ENCODE data around the gene CLASP2. TPM values are rescaled to one million over a fixed set of nuclear protein-coding genes. Genes with fewer than 3 reads are reported as not detected.

The CLASP2 gene
- total and polyA plus RNA-seq, 2 of the 4 experiments (the other 2 are of a cell fraction), result 11.9 to 49.1 TPM

DNA sequence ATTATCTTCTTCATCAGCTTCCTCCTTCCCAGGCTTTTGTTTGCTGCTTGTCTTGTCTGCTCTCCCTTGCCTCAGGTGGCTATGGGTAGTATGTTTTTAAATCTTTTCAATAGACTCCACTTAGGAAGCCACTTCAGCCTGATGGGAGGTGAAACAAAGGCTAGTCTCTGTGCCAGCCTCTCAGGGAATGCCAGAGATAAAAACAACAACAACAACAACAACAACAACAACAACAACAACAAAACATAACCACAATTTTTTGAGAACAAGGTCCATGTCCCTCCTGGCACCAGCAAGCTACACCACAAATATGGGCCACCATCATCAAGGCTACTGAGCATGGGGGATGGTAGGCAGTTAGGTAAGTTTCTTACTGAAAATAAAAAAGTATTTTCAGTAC lies 213.0 kb downstream of the CLASP2 start:
- intact Hi-C loops (cut with micrococcal nuclease), result no loop called here
- dilution Hi-C loops (cut with HindIII; ENCODE audit: low sequenced_read_pairs, unreplicated experiment), result no loop called here
- H3K9me1 ChIP-seq (ENCODE audit: insufficient read depth, low read length), result no peaks in the 10 kb centered on the region
- H2AFZ ChIP-seq (replicated peaks; ENCODE audit: low read length, poor library complexity), result no peak overlapping the region
- ChIA-PET POLR2A (ENCODE audit: unreplicated experiment) (no interaction called here), CTCF (no interaction called here)
- H2BK20ac ChIP-seq (ENCODE audit: low read depth, low read length), result no peak overlapping the region
- H4K20me1 ChIP-seq (ENCODE audit: insufficient read depth, low read length), result no peaks in the 10 kb centered on the region
- 0 out of 2 replicates have a peak, but pooled peaks cover 2% of the 10 kb centered on the region for H3K9me3 ChIP-seq (ENCODE audit: control insufficient read depth, insufficient read depth, low read length)
- in situ Hi-C loops (cut with MboI; ENCODE audit: low sequenced_read_pairs), result no loop called here
- no peaks in the 10 kb centered on the region for H3K79me1 ChIP-seq (ENCODE audit: low read depth in 1 of 2, low read length in 2 of 2)
- TF ChIP-seq MXI1 (IDR thresholded peaks at IDR 0.05; ENCODE audit: borderline replicate concordance, low read depth, low read length) (no peak), MAFK (IDR thresholded peaks at IDR 0.05; ENCODE audit: low read depth, low read length) (no peak), RFX5 (IDR thresholded peaks at IDR 0.05; ENCODE audit: low read depth, low read length) (no peak), NFE2L2 (IDR thresholded peaks at IDR 0.05; ENCODE audit: low read depth, low read length) (no peak), BHLHE40 (IDR thresholded peaks at IDR 0.05; ENCODE audit: low read depth, low read length) (no peak), SMC3 (IDR thresholded peaks at IDR 0.05; ENCODE audit: low read depth, low read length) (no peak), RAD21 (IDR thresholded peaks at IDR 0.05; ENCODE audit: low read length) (no peak)
- TF ChIP-seq, protein P1, sequence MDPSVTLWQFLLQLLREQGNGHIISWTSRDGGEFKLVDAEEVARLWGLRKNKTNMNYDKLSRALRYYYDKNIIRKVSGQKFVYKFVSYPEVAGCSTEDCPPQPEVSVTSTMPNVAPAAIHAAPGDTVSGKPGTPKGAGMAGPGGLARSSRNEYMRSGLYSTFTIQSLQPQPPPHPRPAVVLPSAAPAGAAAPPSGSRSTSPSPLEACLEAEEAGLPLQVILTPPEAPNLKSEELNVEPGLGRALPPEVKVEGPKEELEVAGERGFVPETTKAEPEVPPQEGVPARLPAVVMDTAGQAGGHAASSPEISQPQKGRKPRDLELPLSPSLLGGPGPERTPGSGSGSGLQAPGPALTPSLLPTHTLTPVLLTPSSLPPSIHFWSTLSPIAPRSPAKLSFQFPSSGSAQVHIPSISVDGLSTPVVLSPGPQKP (IDR thresholded peaks at IDR 0.05; ENCODE audit: borderline replicate concordance, low read depth, low read length), result no peak
- TF ChIP-seq, protein P2, sequence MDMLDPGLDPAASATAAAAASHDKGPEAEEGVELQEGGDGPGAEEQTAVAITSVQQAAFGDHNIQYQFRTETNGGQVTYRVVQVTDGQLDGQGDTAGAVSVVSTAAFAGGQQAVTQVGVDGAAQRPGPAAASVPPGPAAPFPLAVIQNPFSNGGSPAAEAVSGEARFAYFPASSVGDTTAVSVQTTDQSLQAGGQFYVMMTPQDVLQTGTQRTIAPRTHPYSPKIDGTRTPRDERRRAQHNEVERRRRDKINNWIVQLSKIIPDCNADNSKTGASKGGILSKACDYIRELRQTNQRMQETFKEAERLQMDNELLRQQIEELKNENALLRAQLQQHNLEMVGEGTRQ (IDR thresholded peaks at IDR 0.05; ENCODE audit: low read depth, low read length), result no peak
- no peaks in the 10 kb centered on the region for H3K4me1 ChIP-seq (ENCODE audit: control insufficient read depth, insufficient read depth, low read length)
- no peak overlapping the region for H4K91ac ChIP-seq (ENCODE audit: insufficient read depth, low read depth, low read length)
- H3K14ac ChIP-seq (replicated peaks; ENCODE audit: low read depth, low read length), result no peak overlapping the region
- H2BK120ac ChIP-seq (ENCODE audit: low read depth, low read length), result no peak overlapping the region
- no peaks in the 10 kb centered on the region for H3K27me3 ChIP-seq (ENCODE audit: control insufficient read depth, insufficient read depth, low read length)
- no peak overlapping the region for H4K8ac ChIP-seq (ENCODE audit: low read depth in 2 of 2, low read length in 2 of 2)
- H4K5ac ChIP-seq (ENCODE audit: low read depth, low read length), result no peak overlapping the region
- BruUV-seq (replicated peaks), result no TSS peak
- no peak overlapping the region for H3K9ac ChIP-seq (ENCODE audit: low read depth, low read length)
- H2AK5ac ChIP-seq (ENCODE audit: low read depth, low read length), result no peak overlapping the region
- peaks cover 2% of the 10 kb centered on the region for H3K36me3 ChIP-seq (ENCODE audit: control insufficient read depth, insufficient read depth, low read length)
- DNase-seq (no peak), ATAC-seq (ENCODE audit: low read depth) (no peak)
- no peak overlapping the region for H3K18ac ChIP-seq (ENCODE audit: low read depth, low read length)
- H3K56ac ChIP-seq (ENCODE audit: extremely low read depth, insufficient read depth, low read length), result no peak overlapping the region
- no peak overlapping the region for H3K27ac ChIP-seq (ENCODE audit: insufficient read depth, low read length)
- no peak overlapping the region for H3K23ac ChIP-seq (ENCODE audit: low read depth, low read length)
- no peak overlapping the region for H3K4me3 ChIP-seq (ENCODE audit: insufficient read depth, low read depth, low read length)
- no peak overlapping the region for H2BK15ac ChIP-seq (ENCODE audit: low read depth, low read length)
- H3K4ac ChIP-seq (ENCODE audit: low read depth, low read length), result no peak overlapping the region
- H2AK9ac ChIP-seq (replicated peaks; ENCODE audit: low read depth, low read length, poor library complexity), result no peak overlapping the region
- no peak overlapping the region for H3K4me2 ChIP-seq (ENCODE audit: low read depth, low read length)
- H2BK5ac ChIP-seq (ENCODE audit: low read depth, low read length, poor library complexity, severe bottlenecking), result no peak overlapping the region

Measured in IMR-90 (cell line).